ENCODE measurements around the gene SUPV3L1. TPM values are rescaled to one million over a fixed set of nuclear protein-coding genes. Genes with fewer than 3 reads are reported as not detected.

SUPV3L1 gene
- total and polyA plus RNA-seq, 2 of the 8 experiments (the other 6 are each of a cell fraction or from before 2014, with no cell fraction given), result 34.6 to 45.6 TPM

- TF ChIP-seq, protein P1, sequence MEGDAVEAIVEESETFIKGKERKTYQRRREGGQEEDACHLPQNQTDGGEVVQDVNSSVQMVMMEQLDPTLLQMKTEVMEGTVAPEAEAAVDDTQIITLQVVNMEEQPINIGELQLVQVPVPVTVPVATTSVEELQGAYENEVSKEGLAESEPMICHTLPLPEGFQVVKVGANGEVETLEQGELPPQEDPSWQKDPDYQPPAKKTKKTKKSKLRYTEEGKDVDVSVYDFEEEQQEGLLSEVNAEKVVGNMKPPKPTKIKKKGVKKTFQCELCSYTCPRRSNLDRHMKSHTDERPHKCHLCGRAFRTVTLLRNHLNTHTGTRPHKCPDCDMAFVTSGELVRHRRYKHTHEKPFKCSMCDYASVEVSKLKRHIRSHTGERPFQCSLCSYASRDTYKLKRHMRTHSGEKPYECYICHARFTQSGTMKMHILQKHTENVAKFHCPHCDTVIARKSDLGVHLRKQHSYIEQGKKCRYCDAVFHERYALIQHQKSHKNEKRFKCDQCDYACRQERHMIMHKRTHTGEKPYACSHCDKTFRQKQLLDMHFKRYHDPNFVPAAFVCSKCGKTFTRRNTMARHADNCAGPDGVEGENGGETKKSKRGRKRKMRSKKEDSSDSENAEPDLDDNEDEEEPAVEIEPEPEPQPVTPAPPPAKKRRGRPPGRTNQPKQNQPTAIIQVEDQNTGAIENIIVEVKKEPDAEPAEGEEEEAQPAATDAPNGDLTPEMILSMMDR (IDR thresholded peaks at IDR 0.05; ENCODE audit: control extremely low read depth in 1 of 3, insufficient read depth in 1 of 3, low read depth in 1 of 3, low read length in 3 of 3), result no peak
- no peak for TF ChIP-seq SRF (IDR thresholded peaks at IDR 0.05; ENCODE audit: low read depth, low read length)
- TF ChIP-seq EGR1 (IDR thresholded peaks at IDR 0.05; ENCODE audit: borderline replicate concordance, low read depth, low read length), result no peak
- TF ChIP-seq KDM1A (IDR thresholded peaks at IDR 0.05; ENCODE audit: borderline replicate concordance, low read length), result no peak
- no peak for TF ChIP-seq ZNF274 (IDR thresholded peaks at IDR 0.05; ENCODE audit: borderline replicate concordance, extremely low read depth, low read length)
- no peak for TF ChIP-seq BRCA1 (IDR thresholded peaks at IDR 0.05; ENCODE audit: low read depth, low read length)
- TF ChIP-seq ATF3 (IDR thresholded peaks at IDR 0.05; ENCODE audit: insufficient read depth, low read depth, low read length), result no peak
Measured at GRCh38 chr10:69201045-69201444, 21.0 kb downstream of the SUPV3L1 start (continued).

Data from H1 (cell line).